HG03354 (cell line): ENCODE results near the gene CNIH3.
A peak's percentile ranks its signal among the peaks of the same experiment; 100 is the strongest.

ENCODE experiments used
- ATAC-seq: cut with Tn5 transposase; IDR thresholded peaks from one replicate; pipeline ENCODE4 v1.9.1; 2021; ENCODE audit warnings: mild to moderate bottlenecking; ENCODE audit not compliant: unreplicated experiment, poor library complexity, severe bottlenecking

The CNIH3 gene

DNA sequence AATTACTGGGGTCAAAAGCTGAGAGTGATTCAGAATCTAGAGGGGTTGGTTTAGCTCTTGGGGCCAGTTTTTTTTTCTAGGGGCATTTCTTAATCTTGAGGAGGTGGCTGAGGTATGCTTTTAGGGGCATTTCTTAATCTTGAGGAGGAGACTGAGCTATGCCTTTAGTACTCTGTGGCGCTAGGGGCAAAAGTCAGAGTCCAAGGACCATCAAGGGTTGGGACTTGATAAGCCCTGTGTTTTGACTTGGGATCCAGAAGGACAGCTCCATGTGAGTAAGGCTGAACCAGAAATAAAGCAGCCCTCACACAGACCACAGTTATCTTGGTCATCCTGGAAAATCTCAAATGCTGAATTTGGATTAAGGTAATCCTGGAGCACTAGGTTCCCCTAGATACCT is 3.9 kb upstream of the CNIH3 start:
- no peak for ATAC-seq

DNA sequence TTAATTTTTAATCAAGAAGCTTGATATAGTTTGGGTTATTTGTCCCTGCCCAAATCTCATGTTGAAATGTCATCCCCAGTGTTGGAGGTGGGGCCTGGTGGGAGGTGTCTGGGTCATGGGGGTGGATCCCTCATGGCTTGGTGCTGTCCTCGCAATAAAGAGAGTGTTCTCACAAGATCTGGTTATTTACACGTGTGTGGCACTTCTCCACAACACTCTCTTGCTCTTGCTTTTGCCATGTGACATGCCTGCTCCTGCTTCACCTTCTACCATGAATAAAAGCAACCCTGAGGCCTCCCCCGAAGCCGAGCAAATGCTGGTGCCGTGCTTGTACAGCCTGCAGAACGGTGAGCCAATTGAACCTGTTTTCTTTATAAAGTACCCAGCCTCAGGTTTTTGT is 2.6 kb upstream of the CNIH3 start:
- no peak for ATAC-seq

- no peak for ATAC-seq
Measured at GRCh38 chr1:224616756-224617409, 766 bp downstream of the CNIH3 start.

- no peak for ATAC-seq
Measured at GRCh38 chr1:224617410-224618355, 1.6 kb downstream of the CNIH3 start.

- ATAC-seq, result no peak
Measured at GRCh38 chr1:224619209-224619608, 3.1 kb downstream of the CNIH3 start.

DNA sequence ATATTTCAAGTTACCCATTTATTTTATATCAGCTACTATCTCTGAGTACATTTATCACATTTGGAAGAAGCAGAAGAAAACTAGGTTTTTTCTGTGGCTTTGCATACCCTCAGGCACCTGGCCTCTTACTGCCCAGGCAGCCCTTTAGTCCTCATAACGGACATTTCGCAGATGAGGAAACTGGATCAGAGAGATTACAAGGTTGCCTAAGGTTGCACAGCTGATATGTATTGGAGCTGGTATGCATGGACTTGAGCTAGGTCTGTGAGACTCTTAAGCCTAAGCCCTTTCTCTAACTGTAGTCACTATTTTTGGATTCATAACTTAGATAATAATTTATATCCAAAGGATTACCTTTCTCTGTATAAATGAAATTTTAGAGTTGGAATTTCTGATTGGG is 4.0 kb downstream of the CNIH3 start:
- ATAC-seq, result no peak

- ATAC-seq, result no peak
Measured at GRCh38 chr1:224621813-224622682, 5.9 kb downstream of the CNIH3 start.

DNA sequence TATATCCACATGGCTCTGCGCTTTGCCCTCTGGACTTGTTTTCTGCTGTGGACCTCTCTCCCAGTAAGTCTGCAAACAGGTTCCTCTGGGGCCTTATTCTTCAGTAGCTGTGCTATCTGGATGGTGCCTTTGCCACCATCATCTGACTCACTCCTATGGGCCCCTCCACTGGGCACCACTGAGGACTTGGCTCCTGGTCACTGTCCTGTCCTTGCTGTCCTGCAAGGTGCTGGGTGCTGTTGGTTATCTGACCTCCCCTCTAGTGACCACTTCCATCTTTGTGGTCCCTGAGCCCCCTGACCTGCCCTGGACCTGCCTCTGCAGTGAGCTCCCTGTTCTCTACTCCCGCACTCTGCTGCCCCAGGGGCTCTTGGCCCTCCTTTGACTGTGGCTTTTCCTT is 6.7 kb downstream of the CNIH3 start:
- ATAC-seq, result no peak

GRCh38 chr1:224623310-224623714 is 7.2 kb downstream of the CNIH3 start:
- no peak for ATAC-seq

DNA sequence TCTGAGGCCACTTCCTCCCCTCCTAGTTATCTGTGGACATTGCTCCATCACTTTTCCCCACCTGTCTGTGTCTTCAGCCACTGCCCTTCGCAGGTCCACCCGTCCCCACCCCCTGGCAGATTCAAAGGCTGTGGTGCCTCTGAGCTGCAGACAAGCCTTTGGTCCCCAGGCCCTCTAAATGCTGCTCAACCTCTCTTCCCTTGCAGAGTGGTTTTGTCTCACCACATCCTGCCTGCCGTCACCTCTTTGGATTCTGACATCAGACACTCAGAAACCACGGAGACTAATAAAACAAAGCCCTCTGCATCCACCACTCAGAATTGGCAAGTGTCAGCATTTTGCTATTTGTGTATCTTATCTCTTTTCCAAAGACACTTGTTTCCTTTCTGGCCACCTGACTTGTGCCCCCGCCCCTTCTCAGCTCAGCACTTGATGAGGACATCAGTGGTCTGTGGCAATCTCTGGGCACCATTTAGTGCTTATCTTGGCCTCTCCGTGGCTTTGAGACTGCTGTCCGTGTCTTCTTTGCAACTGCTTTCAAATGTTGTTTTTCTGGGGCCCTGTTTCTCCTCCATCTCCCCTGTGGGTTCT is 7.7 kb downstream of the CNIH3 start:
- peak; percentile 98 for ATAC-seq

DNA sequence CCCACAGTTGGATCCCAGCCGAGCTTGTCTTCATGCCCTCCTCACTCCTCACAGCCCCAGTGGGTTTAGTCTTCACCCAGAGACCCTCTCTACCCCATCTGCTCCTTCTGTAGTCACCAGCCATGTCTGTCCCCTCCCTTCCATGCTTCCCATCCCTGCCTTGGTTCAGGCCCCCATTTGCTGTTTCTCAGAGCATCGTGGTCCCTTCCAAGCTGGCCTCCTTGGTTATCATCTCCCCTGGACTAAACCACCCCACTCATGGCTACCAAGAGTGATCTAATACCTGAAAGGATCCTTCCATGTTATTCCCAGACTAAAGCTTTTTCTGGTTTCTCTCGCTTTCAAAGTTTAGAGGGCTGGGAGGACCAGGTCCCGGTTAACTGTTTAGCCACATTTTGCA is 8.3 kb downstream of the CNIH3 start:
- ATAC-seq, result no peak

GRCh38 chr1:224626042-224626441 is 9.9 kb downstream of the CNIH3 start:
- ATAC-seq, result no peak

DNA sequence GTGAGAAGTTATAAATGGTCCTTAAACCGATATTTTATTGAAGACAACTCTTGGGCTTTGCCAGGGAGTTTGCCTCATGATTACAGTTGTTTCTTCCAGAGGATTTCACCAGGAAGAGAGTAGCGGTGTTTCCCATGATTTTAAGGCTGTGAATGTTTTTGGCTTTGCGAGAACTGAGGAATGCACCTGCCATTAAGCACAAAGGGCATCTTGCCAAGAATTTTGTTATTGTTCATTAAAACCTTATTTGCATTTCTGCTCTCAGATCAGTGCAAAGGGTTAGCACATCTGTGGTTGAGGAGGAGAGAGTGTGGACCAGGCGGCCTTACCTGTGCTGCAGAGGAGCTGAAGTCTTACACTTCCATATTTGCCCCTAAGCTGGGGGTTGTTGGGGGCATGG is 13.8 kb downstream of the CNIH3 start:
- no peak for ATAC-seq

DNA sequence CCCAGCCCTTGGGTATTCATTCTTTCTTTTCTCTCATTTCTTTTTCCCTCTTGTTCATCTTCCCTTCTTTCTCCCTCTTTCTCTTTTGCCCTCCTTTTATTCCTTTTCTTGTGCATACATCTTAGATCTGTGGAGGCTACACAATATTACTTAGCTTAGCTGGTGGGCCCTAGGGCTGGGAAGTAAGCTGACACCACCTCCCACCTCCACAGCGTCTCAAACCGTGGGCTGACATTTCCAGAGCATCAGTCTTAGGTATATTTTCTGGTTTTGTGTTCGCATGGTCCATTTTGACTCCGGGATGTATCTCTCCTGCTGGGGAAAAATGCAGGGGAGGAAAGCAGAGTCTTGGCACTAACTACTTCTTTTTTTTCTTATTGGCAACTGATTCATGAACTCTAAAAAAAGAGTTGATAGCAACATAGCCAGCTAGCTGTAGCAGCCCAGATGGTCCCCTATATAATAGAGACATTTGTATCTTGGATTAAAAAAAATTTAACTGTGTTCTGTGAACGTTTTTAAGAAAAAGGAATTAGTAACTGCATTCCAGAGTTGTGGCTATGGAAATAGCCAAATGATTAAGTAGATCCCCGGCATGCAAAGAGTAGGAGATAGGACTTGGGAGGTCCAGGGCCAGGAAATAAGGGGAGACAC is 15.5 kb downstream of the CNIH3 start:
- ATAC-seq, result no peak

GRCh38 chr1:224632381-224632871 is 16.3 kb downstream of the CNIH3 start:
- no peak for ATAC-seq

DNA sequence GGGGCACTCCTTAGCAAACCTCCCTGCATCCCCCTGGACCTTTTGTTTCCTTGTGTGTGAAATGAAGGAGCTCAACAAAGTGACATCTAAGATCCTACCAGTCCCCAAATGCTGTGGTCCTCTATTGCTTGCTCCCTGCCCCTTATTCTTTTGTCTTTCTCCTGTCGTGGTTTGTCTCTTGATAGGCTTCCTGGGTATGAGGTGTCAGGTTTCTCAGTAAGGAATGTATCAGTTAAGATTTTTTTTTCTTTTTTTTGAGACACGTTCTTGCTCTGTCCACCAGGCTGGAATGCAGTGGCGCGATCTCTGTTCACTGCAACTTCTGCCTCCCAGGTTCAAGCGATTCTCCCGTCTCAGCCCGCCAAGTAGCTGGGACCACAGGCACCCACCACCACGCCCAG is 16.8 kb downstream of the CNIH3 start:
- ATAC-seq, result no peak

GRCh38 chr1:224635356-224635755 is 19.2 kb downstream of the CNIH3 start:
- no peak for ATAC-seq

DNA sequence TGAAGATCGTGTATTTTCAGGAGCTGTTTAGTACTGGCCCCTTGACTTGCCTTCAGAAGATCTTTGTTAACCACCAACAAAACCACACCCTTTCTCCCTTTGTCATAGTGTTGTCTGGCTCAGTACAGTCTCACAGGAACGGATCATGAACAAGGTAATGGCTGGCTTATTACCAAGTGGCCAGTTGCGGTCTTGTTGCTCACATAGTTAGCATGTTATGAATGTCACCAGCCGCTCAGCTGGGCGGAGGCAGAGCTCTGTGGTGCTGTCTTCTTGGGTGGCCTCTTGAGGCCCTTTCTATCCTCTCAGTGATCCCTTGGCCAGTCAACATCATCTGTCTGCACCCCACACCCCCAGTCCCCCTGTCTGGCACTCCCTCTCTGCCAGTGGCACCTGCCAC is 21.4 kb downstream of the CNIH3 start:
- ATAC-seq, result no peak

DNA sequence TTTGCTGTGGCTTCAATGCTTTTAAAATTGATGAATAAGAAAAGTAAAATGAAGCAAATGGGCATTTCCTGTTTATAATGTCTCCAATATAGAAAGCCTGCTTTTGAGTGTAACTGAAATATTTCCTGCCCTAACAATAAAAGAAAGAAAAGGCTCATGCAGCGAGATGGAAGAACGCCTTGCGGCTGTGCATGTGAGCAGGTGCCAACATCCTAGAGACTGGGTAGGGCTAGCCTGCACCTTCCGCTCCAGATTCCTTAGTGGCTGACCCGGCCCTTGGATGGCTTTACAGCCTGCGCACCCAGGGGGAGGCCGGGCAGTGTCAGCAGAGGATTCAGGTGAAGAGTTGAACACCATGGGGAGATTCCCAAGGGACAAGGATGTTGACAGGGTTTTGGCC is 21.8 kb downstream of the CNIH3 start:
- no peak for ATAC-seq
